Neuron (in vitro differentiated cells): ENCODE results near the gene TUSC2.
"Not testable (repeated sequence)": the region's sequence is repeated elsewhere in the genome, so short reads cannot be mapped to it uniquely, and the experiment has no call there.

Experiments used
- H2AFZ ChIP-seq: one replicate; pipeline ENCODE4 v1.6.1; 2013; ENCODE audit warnings: low read depth, mild to moderate bottlenecking, inconsistent platforms, low read length, moderate library complexity
- H3K27me3 ChIP-seq: one replicate; pipeline ENCODE4 v1.6.1; 2013; ENCODE audit warnings: low read length; ENCODE audit not compliant: insufficient read depth
- H3K36me3 ChIP-seq: one replicate; pipeline ENCODE4 v1.6.1; 2013; ENCODE audit warnings: low read length; ENCODE audit not compliant: insufficient read depth
- H3K4me1 ChIP-seq: one replicate; pipeline ENCODE4 v1.6.1; 2013; ENCODE audit warnings: low read length; ENCODE audit not compliant: insufficient read depth
- H3K4me3 ChIP-seq: 2 replicates; pipeline ENCODE4 v1.5.1; 2013; ENCODE audit warnings: mild to moderate bottlenecking, low read length, moderate library complexity
- H3K9me3 ChIP-seq: one replicate; pipeline ENCODE4 v1.6.1; 2013; ENCODE audit warnings: low read length

Gene TUSC2

GRCh38 chr3:50314816-50315215 lies 13.2 kb downstream of the TUSC2 start:
- Histone ChIP-seq H3K27me3 (no peaks in the 10 kb centered on the region), H3K36me3 (peaks cover 41% of the 10 kb centered on the region), H3K9me3 (peaks cover 2% of the 10 kb centered on the region), H3K4me3 (no peak overlapping the region), H2AFZ (no peak overlapping the region), H3K4me1 (peaks cover 10% of the 10 kb centered on the region)

GRCh38 chr3:50314342-50314741 lies 13.7 kb downstream of the TUSC2 start:
- Histone ChIP-seq H3K27me3 (no peaks in the 10 kb centered on the region), H2AFZ (no peak overlapping the region), H3K9me3 (peaks cover 6% of the 10 kb centered on the region), H3K4me3 (no peak overlapping the region), H3K36me3 (peaks cover 39% of the 10 kb centered on the region), H3K4me1 (peaks cover 5% of the 10 kb centered on the region)

- H3K36me3 ChIP-seq = peaks cover 19% of the 10 kb centered on the region
These were observed 16.0 kb downstream of the TUSC2 start for GRCh38 chr3:50312041-50312440.

GRCh38 chr3:50304601-50305000 lies 23.4 kb downstream of the TUSC2 start:
- H3K36me3 ChIP-seq = peaks cover under 1% of the 10 kb centered on the region

More at GRCh38 chr3:50312041-50312440, 16.0 kb downstream of the TUSC2 start:
- not testable (repeated sequence) for H3K4me3 ChIP-seq, H2AFZ ChIP-seq, H3K4me1 ChIP-seq, H3K27me3 ChIP-seq
- peaks cover 10% of the 10 kb centered on the region for H3K9me3 ChIP-seq

GRCh38 chr3:50303013-50303815 lies 24.8 kb downstream of the TUSC2 start, which contains the start of gene HYAL1:
Gene HYAL1 (minus strand): TSS chr3:50303574. CDS start chr3:50302956, 618 bp downstream.
- H3K4me1 ChIP-seq = peaks cover 16% of the 10 kb centered on the region
- H2AFZ ChIP-seq = no peak within 1 kb of the TSS
- H3K9me3 ChIP-seq = no peaks in the 10 kb centered on the region
- H3K4me3 ChIP-seq = no peak within 1 kb of the TSS
- no peaks in the 10 kb centered on the region for H3K36me3 ChIP-seq
- no peaks in the 10 kb centered on the region for H3K27me3 ChIP-seq

More at GRCh38 chr3:50304601-50305000, 23.4 kb downstream of the TUSC2 start:
- Histone ChIP-seq H3K9me3 (peaks cover 6% of the 10 kb centered on the region), H3K27me3 (no peaks in the 10 kb centered on the region), H3K4me1 (peaks cover 12% of the 10 kb centered on the region), H2AFZ (no peak overlapping the region), H3K4me3 (no peak overlapping the region)

GRCh38 chr3:50302095-50303012 lies 25.7 kb downstream of the TUSC2 start:
- no peak overlapping the region for H2AFZ ChIP-seq
- no peaks in the 10 kb centered on the region for H3K36me3 ChIP-seq
- H3K4me1 ChIP-seq = peaks cover 18% of the 10 kb centered on the region

GRCh38 chr3:50300681-50301254 lies 27.3 kb downstream of the TUSC2 start:
- H3K27me3 ChIP-seq = no peaks in the 10 kb centered on the region
- no peak overlapping the region for H2AFZ ChIP-seq
- H3K9me3 ChIP-seq = no peaks in the 10 kb centered on the region
- H3K36me3 ChIP-seq = no peaks in the 10 kb centered on the region
- no peak overlapping the region for H3K4me3 ChIP-seq
- peaks cover 18% of the 10 kb centered on the region for H3K4me1 ChIP-seq

More at GRCh38 chr3:50302095-50303012, 25.7 kb downstream of the TUSC2 start:
- no peaks in the 10 kb centered on the region for H3K27me3 ChIP-seq
- no peaks in the 10 kb centered on the region for H3K9me3 ChIP-seq
- H3K4me3 ChIP-seq = no peak overlapping the region

- no peaks in the 10 kb centered on the region for H3K9me3 ChIP-seq
- H3K4me1 ChIP-seq = peaks cover 18% of the 10 kb centered on the region
- H3K4me3 ChIP-seq = peak overlapping the region; percentile 66
- H2AFZ ChIP-seq = no peak overlapping the region
- no peaks in the 10 kb centered on the region for H3K36me3 ChIP-seq
- H3K27me3 ChIP-seq = no peaks in the 10 kb centered on the region
These were observed 27.9 kb downstream of the TUSC2 start for GRCh38 chr3:50299929-50300680.

GRCh38 chr3:50299638-50299928 lies 28.4 kb downstream of the TUSC2 start:
- no peak overlapping the region for H2AFZ ChIP-seq
- peaks cover 16% of the 10 kb centered on the region for H3K4me1 ChIP-seq
- H3K36me3 ChIP-seq = no peaks in the 10 kb centered on the region
- no peaks in the 10 kb centered on the region for H3K9me3 ChIP-seq
- no peaks in the 10 kb centered on the region for H3K27me3 ChIP-seq
- H3K4me3 ChIP-seq = peak overlapping the region; percentile 66

- H3K27me3 ChIP-seq = no peaks in the 10 kb centered on the region
- no peaks in the 10 kb centered on the region for H3K36me3 ChIP-seq
- peak within 1 kb of the TSS; percentile 66 for H3K4me3 ChIP-seq
- H3K9me3 ChIP-seq = no peaks in the 10 kb centered on the region
- peak within 1 kb of the TSS; percentile 40 for H2AFZ ChIP-seq
- peaks cover 14% of the 10 kb centered on the region for H3K4me1 ChIP-seq
These were observed 29.0 kb downstream of the TUSC2 start, which contains the start of the genes HYAL3 and NAA80 for GRCh38 chr3:50298836-50299637. Gene HYAL3 (minus strand): TSS chr3:50299405. CDS start chr3:50295602, 3,803 bp downstream. Gene NAA80 (minus strand): TSS chr3:50299405. CDS start chr3:50297463, 1,942 bp downstream.

GRCh38 chr3:50297896-50298725 lies 29.9 kb downstream of the TUSC2 start:
- Histone ChIP-seq H3K9me3 (no peaks in the 10 kb centered on the region), H3K4me1 (peaks cover 16% of the 10 kb centered on the region), H3K27me3 (no peaks in the 10 kb centered on the region), H3K4me3 (peak overlapping the region; percentile 63), H2AFZ (no peak overlapping the region), H3K36me3 (no peaks in the 10 kb centered on the region)
